Astrocyte (in vitro differentiated cells and primary cell): Measurements from ENCODE around the gene ETV1. TPM values are rescaled to one million over a fixed set of nuclear protein-coding genes. Genes with fewer than 3 reads are reported as not detected.

Experiments used
- DNase-seq: peaks from one replicate; pipeline ENCODE4 v3.0.0-alpha.2; 2010; ENCODE audit warnings: low read depth
- FAIRE-seq: peaks from 2 replicates; lab custom pipeline; 2011; peaks lifted over from hg19 to GRCh38; lab: Jason Lieb, UNC
- H2AFZ ChIP-seq: 2 replicates; pipeline ENCODE4 v1.6.0; 2012; ENCODE audit warnings: low read depth, low read length, inconsistent platforms
- H3K27ac ChIP-seq: 2 replicates; pipeline ENCODE4 v1.5.1; 2011; ENCODE audit warnings: low read depth, low read length, inconsistent platforms
- H3K27me3 ChIP-seq: 2 replicates; pipeline ENCODE4 v1.6.0; 2011; ENCODE audit warnings: low read length, inconsistent platforms; ENCODE audit not compliant: insufficient read depth
- H3K36me3 ChIP-seq: 2 replicates; pipeline ENCODE4 v1.5.1; 2011; ENCODE audit warnings: low read length, inconsistent platforms; ENCODE audit not compliant: insufficient read depth
- H3K4me1 ChIP-seq: 2 replicates; pipeline ENCODE4 v1.5.1; 2011; ENCODE audit warnings: low read length, inconsistent platforms; ENCODE audit not compliant: insufficient read depth
- H3K4me2 ChIP-seq: 2 replicates; pipeline ENCODE4 v1.6.0; 2012; ENCODE audit warnings: low read length, inconsistent platforms
- H3K4me3 ChIP-seq: 2 replicates; pipeline ENCODE4 v1.5.1; 2011; ENCODE audit warnings: low read depth, mild to moderate bottlenecking, low read length, inconsistent platforms; ENCODE audit not compliant: insufficient read depth
- H3K79me2 ChIP-seq: 2 replicates; pipeline ENCODE4 v1.6.0; 2012; ENCODE audit warnings: mild to moderate bottlenecking, low read length, inconsistent platforms; ENCODE audit not compliant: insufficient read depth
- H3K9ac ChIP-seq: 2 replicates; pipeline ENCODE4 v1.6.0; 2012; ENCODE audit warnings: mild to moderate bottlenecking, low read length, inconsistent platforms
- H3K9me3 ChIP-seq: 2 replicates; pipeline ENCODE4 v1.5.1; 2012; ENCODE audit warnings: low read depth, mild to moderate bottlenecking, low read length, inconsistent platforms; ENCODE audit not compliant: insufficient read depth
- H4K20me1 ChIP-seq: 2 replicates; pipeline ENCODE4 v1.6.0; 2012; ENCODE audit warnings: low read length, inconsistent platforms; ENCODE audit not compliant: insufficient read depth
- H3K27ac Mint-ChIP-seq: one replicate; pipeline ENCODE4 v1.8.0; 2021; ENCODE audit warnings: mild to moderate bottlenecking, mixed read lengths; ENCODE audit not compliant: unreplicated experiment
- H3K27me3 Mint-ChIP-seq: one replicate; pipeline ENCODE4 v1.8.0; 2021; ENCODE audit warnings: low read depth, mixed read lengths; ENCODE audit not compliant: unreplicated experiment
- H3K36me3 Mint-ChIP-seq: one replicate; pipeline ENCODE4 v1.8.0; 2021; ENCODE audit warnings: low read depth, mixed read lengths; ENCODE audit not compliant: unreplicated experiment
- H3K4me1 Mint-ChIP-seq: one replicate; pipeline ENCODE4 v1.8.0; 2021; ENCODE audit warnings: low read depth, mixed read lengths; ENCODE audit not compliant: unreplicated experiment
- H3K4me3 Mint-ChIP-seq: one replicate; pipeline ENCODE4 v1.8.0; 2021; ENCODE audit warnings: mild to moderate bottlenecking, moderate library complexity, mixed read lengths; ENCODE audit not compliant: unreplicated experiment
- H3K9me3 Mint-ChIP-seq: one replicate; pipeline ENCODE4 v1.8.0; 2021; ENCODE audit warnings: mild to moderate bottlenecking, mixed read lengths; ENCODE audit not compliant: unreplicated experiment
- CTCF ChIP-seq: IDR thresholded peaks from 2 replicates; pipeline ENCODE4 v1.5.1; 2011; ENCODE audit warnings: low read depth, mild to moderate bottlenecking, inconsistent platforms, low read length, moderate library complexity; ENCODE audit not compliant: insufficient read depth
- EZH2 ChIP-seq: IDR thresholded peaks from 2 replicates; pipeline ENCODE4 v1.6.1; 2012; ENCODE audit warnings: mild to moderate bottlenecking, low read length, inconsistent platforms; ENCODE audit not compliant: insufficient read depth
- total RNA-seq: library from RNA; stranded (reverse); gene quantifications from 2 replicates; pipeline ENCODE4 v1.2.1, GENCODE V29; 2021

Gene ETV1
- total RNA-seq, 1 donor from 2014 or later, result 12.6 TPM

- H3K79me2 ChIP-seq, result no peaks in the 10 kb centered on the region
- H3K27me3 ChIP-seq, result no peaks in the 10 kb centered on the region
- no peak for TF ChIP-seq CTCF
- no peak for TF ChIP-seq EZH2
- Mint-ChIP-seq H3K9me3 (no peaks in the 10 kb centered on the region), H3K27ac (no peak overlapping the region), H3K36me3 (no peaks in the 10 kb centered on the region), H3K4me3 (no peak overlapping the region), H3K27me3 (no peaks in the 10 kb centered on the region), H3K4me1 (peaks cover 2% of the 10 kb centered on the region)
- H3K4me1 ChIP-seq, result no peaks in the 10 kb centered on the region
- H3K36me3 ChIP-seq, result no peaks in the 10 kb centered on the region
- no peak overlapping the region for H3K4me3 ChIP-seq
- no peaks in the 10 kb centered on the region for H3K9me3 ChIP-seq
- FAIRE-seq (no peak), DNase-seq (peak; percentile 3)
- no peaks in the 10 kb centered on the region for H4K20me1 ChIP-seq
- H3K4me2 ChIP-seq, result no peak overlapping the region
- no peak overlapping the region for H2AFZ ChIP-seq
- no peak overlapping the region for H3K27ac ChIP-seq
- H3K9ac ChIP-seq, result no peak overlapping the region
Observed at GRCh38 chr7:13910805-13911551, 78.5 kb downstream of the ETV1 start.

GRCh38 chr7:13908667-13909397 lies 80.6 kb downstream of the ETV1 start:
- H3K27me3 Mint-ChIP-seq, result no peaks in the 10 kb centered on the region
- TF ChIP-seq CTCF (no peak), EZH2 (no peak)

GRCh38 chr7:13907831-13908230 lies 81.6 kb downstream of the ETV1 start:
- TF ChIP-seq EZH2 (no peak), CTCF (no peak)
- H3K27ac ChIP-seq, result no peak overlapping the region
- FAIRE-seq (no peak), DNase-seq (no peak)
- no peaks in the 10 kb centered on the region for H3K79me2 ChIP-seq
- Mint-ChIP-seq H3K4me3 (no peak overlapping the region), H3K36me3 (no peaks in the 10 kb centered on the region), H3K27me3 (no peaks in the 10 kb centered on the region), H3K4me1 (peaks cover 12% of the 10 kb centered on the region), H3K9me3 (peaks cover 2% of the 10 kb centered on the region), H3K27ac (no peak overlapping the region)
- no peaks in the 10 kb centered on the region for H4K20me1 ChIP-seq
- no peak overlapping the region for H2AFZ ChIP-seq
- H3K4me1 ChIP-seq, result no peaks in the 10 kb centered on the region
- no peak overlapping the region for H3K4me3 ChIP-seq
- no peaks in the 10 kb centered on the region for H3K36me3 ChIP-seq
- H3K9me3 ChIP-seq, result no peaks in the 10 kb centered on the region
- no peak overlapping the region for H3K4me2 ChIP-seq
- H3K9ac ChIP-seq, result no peak overlapping the region
- no peaks in the 10 kb centered on the region for H3K27me3 ChIP-seq

More at GRCh38 chr7:13908667-13909397, 80.6 kb downstream of the ETV1 start:
- Histone ChIP-seq H3K27me3 (no peaks in the 10 kb centered on the region), H3K36me3 (no peaks in the 10 kb centered on the region), H3K79me2 (no peaks in the 10 kb centered on the region), H4K20me1 (no peaks in the 10 kb centered on the region), H3K9me3 (no peaks in the 10 kb centered on the region), H3K9ac (no peak overlapping the region), H3K4me3 (no peak overlapping the region), H3K4me2 (no peak overlapping the region), H3K4me1 (no peaks in the 10 kb centered on the region), H2AFZ (no peak overlapping the region), H3K27ac (no peak overlapping the region)
- Mint-ChIP-seq H3K4me3 (no peak overlapping the region), H3K27ac (no peak overlapping the region), H3K4me1 (peaks cover 12% of the 10 kb centered on the region), H3K9me3 (peaks cover 2% of the 10 kb centered on the region), H3K36me3 (no peaks in the 10 kb centered on the region)
- peak; percentile 10 for DNase-seq
- FAIRE-seq, result peak; percentile 56
